ENCODE results near the gene TMEM220.

TMEM220 gene

GRCh38 chr17:10729334-10730193, at the start of gene TMEM220:
TMEM220 (minus strand) TSS chr17:10730023; CDS start chr17:10729851, 172 bp downstream.
- Histone ChIP-seq H3K27ac (peak within 1 kb of the TSS; percentile 49 to 94 (median 83)), H3K4me3 (peak within 1 kb of the TSS; percentile 41 to 74 (median 59))

GRCh38 chr17:10779609-10780008, 49.8 kb upstream of the TMEM220 start:
- Histone ChIP-seq H3K27ac (no peak overlapping the region), H3K4me3 (no peak overlapping the region)

GRCh38 chr17:10777890-10778289, 48.1 kb upstream of the TMEM220 start:
- no peak overlapping the region for H3K4me3 ChIP-seq
- H3K27ac ChIP-seq = no peak overlapping the region

GRCh38 chr17:10777131-10777807, 47.4 kb upstream of the TMEM220 start:
- Histone ChIP-seq H3K27ac (no peak overlapping the region), H3K4me3 (no peak overlapping the region)

- Histone ChIP-seq H3K27ac (no peak overlapping the region), H3K4me3 (no peak overlapping the region)
Measured at GRCh38 chr17:10776381-10776780, 46.6 kb upstream of the TMEM220 start.

- Histone ChIP-seq H3K4me3 (no peak overlapping the region), H3K27ac (no peak overlapping the region)
Measured at GRCh38 chr17:10775740-10776356, 46.0 kb upstream of the TMEM220 start.

GRCh38 chr17:10775058-10775457, 45.2 kb upstream of the TMEM220 start:
- Histone ChIP-seq H3K4me3 (no peak overlapping the region), H3K27ac (no peak overlapping the region)

GRCh38 chr17:10773391-10773790, 43.6 kb upstream of the TMEM220 start:
- Histone ChIP-seq H3K27ac (no peak overlapping the region), H3K4me3 (no peak overlapping the region)

GRCh38 chr17:10772425-10773380, 42.9 kb upstream of the TMEM220 start:
- no peak overlapping the region for H3K27ac ChIP-seq

GRCh38 chr17:10771148-10771547, 41.3 kb upstream of the TMEM220 start:
- H3K27ac ChIP-seq = no peak overlapping the region
- no peak overlapping the region for H3K4me3 ChIP-seq

More at GRCh38 chr17:10772425-10773380, 42.9 kb upstream of the TMEM220 start:
- H3K4me3 ChIP-seq = no peak overlapping the region

- no peak overlapping the region for H3K4me3 ChIP-seq
- no peak overlapping the region for H3K27ac ChIP-seq
Measured at GRCh38 chr17:10769840-10770239, 40.0 kb upstream of the TMEM220 start.

GRCh38 chr17:10768750-10769251, 39.0 kb upstream of the TMEM220 start:
- peak overlapping the region in 1 of 21 experiments; percentile 5 for H3K27ac ChIP-seq
- no peak overlapping the region for H3K4me3 ChIP-seq

GRCh38 chr17:10767232-10767631, 37.4 kb upstream of the TMEM220 start:
- no peak overlapping the region for H3K27ac ChIP-seq
- no peak overlapping the region for H3K4me3 ChIP-seq

GRCh38 chr17:10762037-10762436, 32.2 kb upstream of the TMEM220 start:
- no peak overlapping the region for H3K4me3 ChIP-seq
- H3K27ac ChIP-seq = no peak overlapping the region

GRCh38 chr17:10761281-10761680, 31.5 kb upstream of the TMEM220 start:
- no peak overlapping the region for H3K4me3 ChIP-seq

GRCh38 chr17:10758062-10758461, 28.2 kb upstream of the TMEM220 start:
- Histone ChIP-seq H3K4me3 (no peak overlapping the region), H3K27ac (no peak overlapping the region)

More at GRCh38 chr17:10761281-10761680, 31.5 kb upstream of the TMEM220 start:
- H3K27ac ChIP-seq = no peak overlapping the region

- H3K27ac ChIP-seq = no peak overlapping the region
- no peak overlapping the region for H3K4me3 ChIP-seq
Measured at GRCh38 chr17:10757647-10758046, 27.8 kb upstream of the TMEM220 start.

GRCh38 chr17:10757067-10757466, 27.2 kb upstream of the TMEM220 start:
- Histone ChIP-seq H3K4me3 (no peak overlapping the region), H3K27ac (no peak overlapping the region)

- Histone ChIP-seq H3K27ac (no peak overlapping the region), H3K4me3 (no peak overlapping the region)
Measured at GRCh38 chr17:10756619-10757018, 26.8 kb upstream of the TMEM220 start.
